Measurements from ENCODE around the gene RAB31.

DNA sequence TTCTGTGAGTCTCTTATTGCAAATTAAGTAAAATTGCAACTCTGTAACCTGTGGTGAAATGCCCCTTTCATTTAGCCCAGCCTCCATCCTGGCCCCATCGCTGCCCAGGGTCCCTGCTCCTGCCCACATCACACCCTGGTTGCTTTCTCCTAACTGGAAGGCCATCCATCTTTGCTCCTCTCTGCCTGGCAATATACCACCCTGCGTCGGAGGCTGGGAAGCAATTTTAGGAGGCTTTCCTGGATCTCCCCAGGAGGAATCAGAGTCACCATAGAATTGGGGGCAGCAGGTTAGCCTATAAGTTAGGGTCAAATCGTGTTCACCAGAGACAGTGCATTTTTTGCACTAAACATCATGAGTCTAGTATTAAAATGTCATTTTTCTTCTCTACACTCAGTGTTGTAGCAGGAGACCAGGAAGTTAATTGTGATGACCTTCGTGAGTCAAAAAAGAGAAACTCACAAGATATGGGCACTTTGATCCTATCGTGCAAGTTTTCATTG is 163.2 kb downstream of the RAB31 start:
- TF ChIP-seq CTCF (IDR thresholded peaks at IDR 0.05 in 8 of 11, conservative IDR thresholded peaks at IDR 0.05 in 3 of 11), result no peak
- no peak for TF ChIP-seq POLR2AphosphoS5 (IDR thresholded peaks at IDR 0.05)
